ENCODE data around the gene PTPN23. TPM values are rescaled to one million over a fixed set of nuclear protein-coding genes. Genes with fewer than 3 reads are reported as not detected.

Gene PTPN23
- total and polyA plus RNA-seq, 2 donors = 4.3 to 17.3 TPM

DNA sequence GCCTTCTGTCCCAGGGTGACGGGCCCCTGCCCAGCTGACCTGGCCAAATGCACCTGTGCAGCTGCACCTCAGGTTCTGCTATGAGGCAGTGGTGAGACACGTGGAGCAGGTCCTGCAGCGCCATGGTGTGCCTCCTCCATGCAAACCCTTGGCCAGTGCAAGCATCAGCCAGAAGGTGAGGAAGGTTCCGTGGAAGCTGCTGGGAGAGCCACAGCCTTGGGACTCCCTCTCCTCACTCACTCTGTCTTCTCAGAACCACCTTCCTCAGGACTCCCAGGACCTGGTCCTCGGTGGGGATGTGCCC lies 31.6 kb downstream of the PTPN23 start:
- Histone ChIP-seq H3K27ac (ENCODE audit: low read depth in 1 of 2, low read length in 1 of 2) (no peak overlapping the region), H3K9me3 (ENCODE audit: control insufficient read depth in 2 of 2, insufficient read depth in 1 of 2, low read length in 1 of 2) (no peaks in the 10 kb centered on the region), H3K27me3 (ENCODE audit: control insufficient read depth in 2 of 2, insufficient read depth in 1 of 2, low read length in 1 of 2) (no peaks in the 10 kb centered on the region), H3K36me3 (ENCODE audit: control insufficient read depth in 2 of 2, insufficient read depth in 2 of 2, low read length in 1 of 2) (peaks cover 86 to 95% of the 10 kb centered on the region in 2 donors), H3K4me1 (ENCODE audit: control insufficient read depth in 2 of 2, insufficient read depth in 2 of 2, low read length in 2 of 2) (no peaks in the 10 kb centered on the region), H3K4me3 (ENCODE audit: low read length in 2 of 2) (no peak overlapping the region)
- WGBS = 99% methylated on average over 5 of the region's 5 CpGs
- no peak for DNase-seq (ENCODE audit: low read depth in 6 of 9, low spot score in 9 of 9)

DNA sequence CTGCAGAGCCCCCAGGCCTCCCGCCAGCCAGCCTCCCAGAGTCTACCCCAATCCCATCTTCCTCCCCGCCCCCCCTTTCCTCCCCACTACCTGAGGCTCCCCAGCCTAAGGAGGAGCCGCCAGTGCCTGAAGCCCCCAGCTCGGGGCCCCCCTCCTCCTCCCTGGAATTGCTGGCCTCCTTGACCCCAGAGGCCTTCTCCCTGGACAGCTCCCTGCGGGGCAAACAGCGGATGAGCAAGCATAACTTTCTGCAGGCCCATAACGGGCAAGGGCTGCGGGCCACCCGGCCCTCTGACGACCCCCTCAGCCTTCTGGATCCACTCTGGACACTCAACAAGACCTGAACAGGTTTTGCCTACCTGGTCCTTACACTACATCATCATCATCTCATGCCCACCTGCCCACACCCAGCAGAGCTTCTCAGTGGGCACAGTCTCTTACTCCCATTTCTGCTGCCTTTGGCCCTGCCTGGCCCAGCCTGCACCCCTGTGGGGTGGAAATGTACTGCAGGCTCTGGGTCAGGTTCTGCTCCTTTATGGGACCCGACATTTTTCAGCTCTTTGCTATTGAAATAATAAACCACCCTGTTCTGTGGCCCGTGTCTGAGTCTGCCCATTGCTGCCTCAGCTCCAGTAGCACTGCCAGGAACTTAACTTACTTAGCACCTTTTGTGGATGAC lies 32.2 kb downstream of the PTPN23 start:
- H3K36me3 ChIP-seq (ENCODE audit: control insufficient read depth in 2 of 2, insufficient read depth in 2 of 2, low read length in 1 of 2) = peaks cover 83 to 93% of the 10 kb centered on the region in 2 donors
- WGBS = 87% methylated on average over 12 of the region's 12 CpGs
- H3K27me3 ChIP-seq (ENCODE audit: control insufficient read depth in 2 of 2, insufficient read depth in 1 of 2, low read length in 1 of 2) = no peaks in the 10 kb centered on the region
- no peak for DNase-seq (ENCODE audit: low read depth in 6 of 9, low spot score in 9 of 9)
- H3K27ac ChIP-seq (ENCODE audit: low read depth in 1 of 2, low read length in 1 of 2) = no peak overlapping the region
- no peaks in the 10 kb centered on the region for H3K4me1 ChIP-seq (ENCODE audit: control insufficient read depth in 2 of 2, insufficient read depth in 2 of 2, low read length in 2 of 2)
- H3K4me3 ChIP-seq (ENCODE audit: low read length in 2 of 2) = no peak overlapping the region
- no peaks in the 10 kb centered on the region for H3K9me3 ChIP-seq (ENCODE audit: control insufficient read depth in 2 of 2, insufficient read depth in 1 of 2, low read length in 1 of 2)

DNA sequence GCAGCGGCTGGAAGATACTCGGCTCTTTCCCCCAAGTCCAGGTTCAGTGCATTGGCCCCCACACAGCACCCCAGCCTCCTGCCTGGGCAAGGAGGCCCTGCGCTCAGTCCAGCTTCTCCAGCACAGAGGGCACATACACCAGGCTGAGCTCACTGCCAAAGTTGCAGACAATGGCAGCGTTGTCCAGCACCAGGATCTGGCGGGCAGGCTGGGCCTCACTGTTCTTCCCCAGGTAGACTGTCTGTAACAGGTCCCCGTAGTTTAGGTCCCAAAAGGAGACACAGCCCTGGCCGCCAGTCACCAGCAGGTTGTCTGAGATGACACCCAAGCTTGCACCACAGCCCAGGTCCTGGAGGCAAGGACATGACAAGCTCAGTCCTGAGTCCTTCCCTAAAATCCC lies 32.9 kb downstream of the PTPN23 start:
- H3K4me3 ChIP-seq (ENCODE audit: low read length in 2 of 2) = no peak overlapping the region
- H3K27ac ChIP-seq (ENCODE audit: low read depth in 1 of 2, low read length in 1 of 2) = no peak overlapping the region
- over 99% methylated on average over 7 of the region's 7 CpGs for WGBS
- no peaks in the 10 kb centered on the region for H3K4me1 ChIP-seq (ENCODE audit: control insufficient read depth in 2 of 2, insufficient read depth in 2 of 2, low read length in 2 of 2)
- no peaks in the 10 kb centered on the region for H3K9me3 ChIP-seq (ENCODE audit: control insufficient read depth in 2 of 2, insufficient read depth in 1 of 2, low read length in 1 of 2)
- no peak for DNase-seq (ENCODE audit: low read depth in 6 of 9, low spot score in 9 of 9)
- H3K27me3 ChIP-seq (ENCODE audit: control insufficient read depth in 2 of 2, insufficient read depth in 1 of 2, low read length in 1 of 2) = no peaks in the 10 kb centered on the region
- peaks cover 80 to 93% of the 10 kb centered on the region in 2 donors for H3K36me3 ChIP-seq (ENCODE audit: control insufficient read depth in 2 of 2, insufficient read depth in 2 of 2, low read length in 1 of 2)

DNA sequence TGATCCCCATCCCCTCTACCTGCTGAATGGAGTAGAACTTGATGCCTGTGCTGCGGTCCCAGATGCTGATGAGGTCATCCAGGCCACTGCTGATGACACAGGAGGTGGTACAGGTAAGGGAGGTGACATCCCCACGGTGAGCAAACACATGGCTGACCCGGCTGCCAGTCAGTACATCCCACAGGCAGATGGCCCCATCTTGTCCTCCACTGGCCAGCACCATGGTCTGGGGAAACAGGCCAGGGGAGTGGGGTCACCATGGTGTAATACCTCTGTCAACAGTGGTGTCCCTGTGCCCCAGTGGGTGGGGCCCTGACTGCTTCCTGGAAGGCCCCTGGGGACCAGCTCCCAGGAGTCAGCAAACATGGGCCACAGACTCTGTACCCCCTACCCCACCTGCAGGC lies 33.3 kb downstream of the PTPN23 start:
- DNase-seq (ENCODE audit: low read depth in 6 of 9, low spot score in 9 of 9) = no peak
- WGBS = 98% methylated on average over 3 of the region's 3 CpGs
- H3K36me3 ChIP-seq (ENCODE audit: control insufficient read depth in 2 of 2, insufficient read depth in 2 of 2, low read length in 1 of 2) = peaks cover 80 to 93% of the 10 kb centered on the region in 2 donors
- no peak overlapping the region for H3K27ac ChIP-seq (ENCODE audit: low read depth in 1 of 2, low read length in 1 of 2)
- no peaks in the 10 kb centered on the region for H3K27me3 ChIP-seq (ENCODE audit: control insufficient read depth in 2 of 2, insufficient read depth in 1 of 2, low read length in 1 of 2)
- no peaks in the 10 kb centered on the region for H3K9me3 ChIP-seq (ENCODE audit: control insufficient read depth in 2 of 2, insufficient read depth in 1 of 2, low read length in 1 of 2)
- no peak overlapping the region for H3K4me3 ChIP-seq (ENCODE audit: low read length in 2 of 2)
- no peaks in the 10 kb centered on the region for H3K4me1 ChIP-seq (ENCODE audit: control insufficient read depth in 2 of 2, insufficient read depth in 2 of 2, low read length in 2 of 2)

DNA sequence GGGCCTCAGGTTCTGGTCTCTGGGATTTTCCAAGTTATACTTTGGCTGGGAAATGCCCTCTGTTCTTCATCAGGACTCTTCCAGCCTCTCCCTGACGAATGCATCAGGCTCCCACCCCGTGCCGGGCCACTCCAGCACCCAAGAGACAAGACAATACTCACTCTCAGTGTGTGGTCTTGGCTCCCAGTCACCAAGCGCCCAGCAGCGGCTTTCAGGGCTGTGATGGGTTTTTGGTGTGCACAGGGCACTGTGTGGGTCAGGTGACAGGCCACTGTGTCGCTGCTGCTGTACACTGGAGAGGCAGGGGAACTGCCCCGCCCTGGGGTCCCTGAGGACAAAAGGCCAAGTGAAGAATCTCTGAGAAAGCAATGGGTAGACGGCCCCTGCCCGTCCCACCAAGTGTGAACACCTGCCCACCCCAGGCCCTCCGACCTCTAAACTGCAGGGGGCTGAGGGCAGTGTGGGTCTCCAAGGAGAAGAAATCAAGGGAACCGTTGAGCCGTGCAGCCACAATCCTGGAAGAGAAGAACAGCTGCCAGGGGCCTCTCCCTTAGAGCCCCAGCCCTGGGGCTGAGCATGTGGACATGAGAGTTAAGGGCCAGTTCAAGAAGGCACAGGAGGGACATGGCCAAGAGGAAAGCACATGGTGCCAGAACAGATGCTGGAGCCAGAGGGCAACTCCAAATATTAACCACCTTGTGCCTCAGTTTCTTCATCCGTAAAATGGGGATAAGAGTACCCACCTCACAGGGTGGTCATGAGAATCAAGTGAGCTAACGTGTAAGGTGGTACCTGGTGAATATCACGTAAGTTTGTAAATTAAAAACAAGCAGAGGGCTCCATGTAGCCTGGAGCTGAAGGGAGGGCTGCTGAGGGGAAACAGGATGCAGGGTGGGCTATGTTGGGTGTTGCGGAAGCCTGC lies 34.1 kb downstream of the PTPN23 start:
- 96% methylated on average over 16 of the region's 16 CpGs for WGBS
- H3K36me3 ChIP-seq (ENCODE audit: control insufficient read depth in 2 of 2, insufficient read depth in 2 of 2, low read length in 1 of 2) = peaks cover 81 to 93% of the 10 kb centered on the region in 2 donors
- H3K4me1 ChIP-seq (ENCODE audit: control insufficient read depth in 2 of 2, insufficient read depth in 2 of 2, low read length in 2 of 2) = no peaks in the 10 kb centered on the region
- H3K9me3 ChIP-seq (ENCODE audit: control insufficient read depth in 2 of 2, insufficient read depth in 1 of 2, low read length in 1 of 2) = no peaks in the 10 kb centered on the region
- H3K27me3 ChIP-seq (ENCODE audit: control insufficient read depth in 2 of 2, insufficient read depth in 1 of 2, low read length in 1 of 2) = no peaks in the 10 kb centered on the region
- H3K4me3 ChIP-seq (ENCODE audit: low read length in 2 of 2) = no peak overlapping the region
- DNase-seq (ENCODE audit: low read depth in 6 of 9, low spot score in 9 of 9) = no peak
- H3K27ac ChIP-seq (ENCODE audit: low read depth in 1 of 2, low read length in 1 of 2) = no peak overlapping the region

DNA sequence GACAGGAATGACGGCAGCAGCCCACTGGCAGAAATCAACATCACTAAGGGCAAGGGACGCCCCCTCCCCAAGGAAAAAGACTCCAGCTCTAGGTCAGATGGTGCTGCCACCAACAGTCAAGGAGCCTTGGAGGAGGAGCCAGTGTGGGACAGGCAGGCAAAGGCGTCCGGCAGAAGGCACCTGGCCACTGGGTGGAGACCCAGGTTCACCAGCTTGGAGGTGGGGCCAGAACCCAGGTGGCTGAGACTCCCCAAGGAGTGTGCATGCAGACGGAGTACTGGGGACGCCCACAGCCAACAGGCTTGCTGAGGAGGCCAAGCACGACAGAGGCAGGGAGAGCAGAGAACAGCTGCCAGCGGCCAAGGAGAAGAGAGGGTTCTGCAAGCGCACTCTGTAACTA lies 35.2 kb downstream of the PTPN23 start:
- Histone ChIP-seq H3K36me3 (ENCODE audit: control insufficient read depth in 2 of 2, insufficient read depth in 2 of 2, low read length in 1 of 2) (peaks cover 79 to 90% of the 10 kb centered on the region in 2 donors), H3K4me3 (ENCODE audit: low read length in 2 of 2) (no peak overlapping the region), H3K9me3 (ENCODE audit: control insufficient read depth in 2 of 2, insufficient read depth in 1 of 2, low read length in 1 of 2) (no peaks in the 10 kb centered on the region), H3K27me3 (ENCODE audit: control insufficient read depth in 2 of 2, insufficient read depth in 1 of 2, low read length in 1 of 2) (no peaks in the 10 kb centered on the region), H3K4me1 (ENCODE audit: control insufficient read depth in 2 of 2, insufficient read depth in 2 of 2, low read length in 2 of 2) (peaks cover 0 to 2% of the 10 kb centered on the region in 2 donors), H3K27ac (ENCODE audit: low read depth in 1 of 2, low read length in 1 of 2) (no peak overlapping the region)
- DNase-seq (ENCODE audit: low read depth in 6 of 9, low spot score in 9 of 9) = no peak
- 96% methylated on average over 9 of the region's 9 CpGs for WGBS

DNA sequence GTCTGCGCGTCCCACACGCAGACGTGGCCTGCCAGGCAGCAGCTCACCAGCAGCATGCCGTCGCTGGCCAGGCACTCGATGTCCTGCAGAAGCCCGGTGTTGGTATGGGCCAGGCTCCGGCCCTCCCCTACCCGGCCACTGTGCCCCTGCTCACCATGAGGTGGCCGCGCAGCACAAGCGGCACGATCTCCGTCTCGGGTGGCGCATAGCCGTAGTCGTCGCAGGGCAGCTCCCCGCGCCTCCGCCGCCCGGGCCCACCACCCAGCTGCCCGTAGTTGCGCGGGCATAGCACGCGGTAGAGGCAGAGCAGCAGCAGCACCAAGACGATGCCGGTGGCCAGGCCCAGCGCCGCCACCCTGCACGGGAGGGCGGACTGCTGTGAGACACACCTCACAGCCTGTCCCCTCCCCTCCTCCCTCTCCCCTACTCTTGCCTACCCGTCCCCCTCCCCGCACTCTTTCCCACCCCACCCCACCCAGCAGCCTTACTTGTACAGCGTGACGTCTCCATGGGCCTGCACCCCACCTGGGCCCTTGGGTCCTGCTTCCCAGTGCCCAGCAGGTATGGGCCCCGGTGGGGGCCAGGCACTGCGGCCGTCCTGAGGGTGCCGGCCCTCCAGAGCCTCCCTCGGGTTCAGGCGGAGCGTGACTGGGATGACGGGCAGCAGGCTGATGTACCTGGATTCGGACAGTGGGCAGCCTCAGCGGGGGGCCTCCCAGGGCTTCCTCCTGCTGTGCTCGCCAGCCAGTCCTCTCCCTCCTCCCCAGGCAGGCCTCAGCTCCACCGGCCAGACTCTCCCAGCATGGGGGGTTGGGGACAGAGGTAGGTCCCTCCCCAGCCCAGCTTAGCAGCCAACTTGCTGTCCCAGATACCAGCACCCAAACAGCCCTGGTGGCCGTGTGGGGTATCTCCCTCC lies 37.6 kb downstream of the PTPN23 start:
- H3K9me3 ChIP-seq (ENCODE audit: control insufficient read depth in 2 of 2, insufficient read depth in 1 of 2, low read length in 1 of 2) = no peaks in the 10 kb centered on the region
- no peaks in the 10 kb centered on the region for H3K27me3 ChIP-seq (ENCODE audit: control insufficient read depth in 2 of 2, insufficient read depth in 1 of 2, low read length in 1 of 2)
- no peak overlapping the region for H3K27ac ChIP-seq (ENCODE audit: low read depth in 1 of 2, low read length in 1 of 2)
- peaks cover 67 to 76% of the 10 kb centered on the region in 2 donors for H3K36me3 ChIP-seq (ENCODE audit: control insufficient read depth in 2 of 2, insufficient read depth in 2 of 2, low read length in 1 of 2)
- H3K4me3 ChIP-seq (ENCODE audit: low read length in 2 of 2) = no peak overlapping the region
- DNase-seq (ENCODE audit: low read depth in 6 of 9, low spot score in 9 of 9) = no peak
- H3K4me1 ChIP-seq (ENCODE audit: control insufficient read depth in 2 of 2, insufficient read depth in 2 of 2, low read length in 2 of 2) = peaks cover 0 to 10% of the 10 kb centered on the region in 2 donors
- WGBS = 96% methylated on average over 53 of the region's 53 CpGs

DNA sequence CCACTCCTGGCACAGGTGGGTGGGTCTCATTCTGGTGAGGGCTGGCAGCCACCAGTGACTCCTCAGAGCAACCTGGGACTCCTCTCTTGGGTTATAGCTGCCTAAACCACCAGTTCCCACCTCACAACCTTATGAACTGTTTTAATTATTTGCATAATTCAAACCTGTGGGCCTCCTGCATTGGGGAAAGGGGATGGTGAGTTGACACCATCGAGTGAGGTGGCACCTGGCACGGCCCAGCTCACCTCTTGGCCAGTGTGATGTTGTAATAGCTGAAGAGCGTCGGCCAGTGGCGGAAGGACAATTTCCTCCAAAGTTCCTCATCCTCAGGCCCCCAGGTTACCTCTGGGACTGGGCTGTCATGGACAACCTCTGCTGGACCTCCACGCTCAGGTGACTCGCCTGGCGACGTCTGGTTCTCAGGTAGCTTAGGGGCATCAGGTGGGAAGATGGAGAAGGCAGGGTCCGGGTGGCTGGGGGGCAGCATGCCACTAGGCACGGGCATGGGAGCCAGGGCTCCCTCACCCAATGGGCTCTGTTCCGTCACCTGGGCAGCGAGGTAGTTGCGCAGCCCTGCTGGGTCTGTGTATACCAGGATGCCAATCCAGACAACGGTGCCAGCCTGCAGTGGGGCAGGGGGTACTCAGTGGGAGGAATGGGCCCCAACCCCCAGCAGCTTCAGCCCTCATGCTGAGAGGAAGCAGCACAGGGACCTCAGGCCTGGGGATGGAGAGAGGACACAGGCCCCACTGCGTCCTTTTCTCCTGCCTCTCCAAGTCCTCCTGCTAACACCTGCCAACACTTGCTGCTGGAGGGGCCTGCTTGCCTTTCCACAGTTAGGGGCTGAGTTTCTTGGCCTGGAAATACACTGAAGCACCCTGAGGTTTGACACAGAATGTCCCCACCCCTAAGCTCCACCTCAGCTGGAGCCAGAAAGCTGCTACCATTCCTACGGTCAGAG lies 38.5 kb downstream of the PTPN23 start:
- peaks cover 65 to 72% of the 10 kb centered on the region in 2 donors for H3K36me3 ChIP-seq (ENCODE audit: control insufficient read depth in 2 of 2, insufficient read depth in 2 of 2, low read length in 1 of 2)
- H3K4me3 ChIP-seq (ENCODE audit: low read length in 2 of 2) = no peak overlapping the region
- DNase-seq (ENCODE audit: low read depth in 6 of 9, low spot score in 9 of 9) = no peak
- no peak overlapping the region for H3K27ac ChIP-seq (ENCODE audit: low read depth in 1 of 2, low read length in 1 of 2)
- no peaks in the 10 kb centered on the region for H3K9me3 ChIP-seq (ENCODE audit: control insufficient read depth in 2 of 2, insufficient read depth in 1 of 2, low read length in 1 of 2)
- WGBS = 97% methylated on average over 17 of the region's 17 CpGs
- peaks cover 0 to 10% of the 10 kb centered on the region in 2 donors for H3K4me1 ChIP-seq (ENCODE audit: control insufficient read depth in 2 of 2, insufficient read depth in 2 of 2, low read length in 2 of 2)
- no peaks in the 10 kb centered on the region for H3K27me3 ChIP-seq (ENCODE audit: control insufficient read depth in 2 of 2, insufficient read depth in 1 of 2, low read length in 1 of 2)

Data from thymus (tissue), 11 donors.